HepG2 (cell line): ENCODE data around the gene APOL2. TPM values are rescaled to one million over a fixed set of nuclear protein-coding genes. Genes with fewer than 3 reads are reported as not detected.

Experiments used
- AHR ChIP-seq: IDR thresholded peaks from 2 replicates; pipeline ENCODE4 v1.6.1; 2018; ENCODE audit warnings: missing genetic modification reagents, missing compliant biosample characterization
- DPF2 ChIP-seq: sonication (generic); formaldehyde crosslinking; IDR thresholded peaks from 2 replicates; pipeline ENCODE4 v1.4.0; 2020; ENCODE audit warnings: mild to moderate bottlenecking, low read depth, missing genetic modification reagents, borderline replicate concordance
- EED ChIP-seq: sonication (generic); formaldehyde crosslinking; IDR thresholded peaks from 2 replicates; pipeline ENCODE4 v1.5.0; 2020; ENCODE audit warnings: mild to moderate bottlenecking, missing genetic modification reagents
- ELF3 ChIP-seq: IDR thresholded peaks from 2 replicates; pipeline ENCODE4 v1.6.1; 2016; ENCODE audit warnings: missing genetic modification reagents, missing compliant biosample characterization
- FOXC1 ChIP-seq: sonication (generic); formaldehyde crosslinking; IDR thresholded peaks from 2 replicates; pipeline ENCODE4 v1.8.0; 2022; ENCODE audit warnings: mild to moderate bottlenecking, missing genetic modification reagents, borderline replicate concordance
- FOXO4 ChIP-seq: sonication (generic); formaldehyde crosslinking; conservative IDR thresholded peaks from 2 replicates; pipeline ENCODE4 v1.8.1; 2023; ENCODE audit warnings: missing genetic modification reagents
- GABPB1 ChIP-seq: IDR thresholded peaks from 2 replicates; pipeline ENCODE4 v1.6.1; 2016; ENCODE audit warnings: mild to moderate bottlenecking, missing genetic modification reagents, moderate library complexity, missing compliant biosample characterization
- GLMP ChIP-seq: sonication (generic); formaldehyde crosslinking; IDR thresholded peaks from 2 replicates; pipeline ENCODE4 v1.9.0; 2021; ENCODE audit warnings: missing genetic modification reagents, mild to moderate bottlenecking, borderline replicate concordance
- HNRNPUL1 ChIP-seq: fragments of 200-400 bp; formaldehyde crosslinking; IDR thresholded peaks from 2 replicates; pipeline ENCODE4 v1.6.1; 2017; ENCODE audit warnings: low read depth, mild to moderate bottlenecking, low read length, moderate library complexity
- IKZF5 ChIP-seq: IDR thresholded peaks from 2 replicates; pipeline ENCODE4 v1.6.1; 2018; ENCODE audit warnings: missing genetic modification reagents, mild to moderate bottlenecking, missing compliant biosample characterization
- JUND ChIP-seq: sonication (generic); formaldehyde crosslinking; IDR thresholded peaks from 2 replicates; pipeline ENCODE4 v1.8.0; 2022; ENCODE audit warnings: mild to moderate bottlenecking, missing genetic modification reagents
- SALL2 ChIP-seq: sonication (generic); formaldehyde crosslinking; IDR thresholded peaks from 2 replicates; pipeline ENCODE4 v1.8.1; 2023; ENCODE audit warnings: mild to moderate bottlenecking, missing genetic modification reagents, inconsistent platforms
- TARDBP ChIP-seq: sonication (generic); formaldehyde crosslinking; IDR thresholded peaks from 2 replicates; pipeline ENCODE4 v1.8.0; 2022; ENCODE audit warnings: mild to moderate bottlenecking, missing genetic modification reagents
- TEAD3 ChIP-seq: optimal IDR thresholded peaks from 2 replicates; pipeline ENCODE3; 2016; ENCODE audit warnings: borderline replicate concordance
- TOPORS ChIP-seq: sonication (generic); formaldehyde crosslinking; IDR thresholded peaks from 2 replicates; pipeline ENCODE4 v1.8.0; 2023; ENCODE audit warnings: mild to moderate bottlenecking, missing genetic modification reagents
- ZBTB38 ChIP-seq: sonication (generic); formaldehyde crosslinking; IDR thresholded peaks from 2 replicates; pipeline ENCODE4 v1.5.1; 2020; ENCODE audit warnings: mild to moderate bottlenecking, missing genetic modification reagents
- ZNF274 ChIP-seq: sonication (generic); formaldehyde crosslinking; IDR thresholded peaks from 2 replicates; pipeline ENCODE4 v1.5.1; 2020; ENCODE audit warnings: mild to moderate bottlenecking, missing genetic modification reagents
- ZNF280D ChIP-seq: sonication (generic); formaldehyde crosslinking; IDR thresholded peaks from 2 replicates; pipeline ENCODE4 v1.5.1; 2020; ENCODE audit warnings: mild to moderate bottlenecking, missing genetic modification reagents
- ZNF350 ChIP-seq: sonication (generic); formaldehyde crosslinking; IDR thresholded peaks from 2 replicates; pipeline ENCODE4 v1.4.0; 2020; ENCODE audit warnings: mild to moderate bottlenecking, low read depth, missing genetic modification reagents, borderline replicate concordance
- ZNF510 ChIP-seq: sonication (generic); formaldehyde crosslinking; IDR thresholded peaks from 2 replicates; pipeline ENCODE4 v1.4.0; 2020; ENCODE audit warnings: low read depth, mild to moderate bottlenecking, missing genetic modification reagents
- ZNF777 ChIP-seq: sonication (generic); formaldehyde crosslinking; IDR thresholded peaks from 2 replicates; pipeline ENCODE4 v1.4.0; 2020; ENCODE audit warnings: missing genetic modification reagents
- ZSCAN25 ChIP-seq: sonication (generic); formaldehyde crosslinking; IDR thresholded peaks from 2 replicates; pipeline ENCODE4 v1.8.0; 2022; ENCODE audit warnings: mild to moderate bottlenecking, missing genetic modification reagents
- polyA plus RNA-seq, 8 experiments: library from polyadenylated mRNA; depleted of rRNA in 3 of 8; stranded (reverse) in 7 of 8; unstranded in 1 of 8; fragments of >200 nt; fragmentation: Illumina TruSeq in 4 of 8; extraction: Trizol in 4 of 8; gene quantifications; 2 replicates each; pipeline versions ENCODE4 v1.2.1 to v1.2.3, GENCODE V29; 2011 to 2016; ENCODE audit warnings: low read depth in 4 of 8, missing spikeins in 1 of 8, mixed read lengths in 1 of 8; ENCODE audit not compliant: insufficient read depth in 1 of 8
- total RNA-seq, 5 experiments: library from RNA; depleted of rRNA; stranded (reverse); fragments of >200 nt; fragmentation: Illumina TruSeq; extraction: Trizol; gene quantifications; 2 replicates each; pipeline ENCODE4 v1.2.3, GENCODE V29; 2016; ENCODE audit warnings: low read depth in 1 of 5

Gene APOL2
- total and polyA plus RNA-seq, 2 of the 13 experiments (the other 11 are each of a cell fraction or from before 2014, with no cell fraction given) = 28.7 to 51.2 TPM

GRCh38 chr22:36239401-36240171, at the start of gene APOL2 (continued):
- peak; percentile 26; the same call in 1 of the 2 replicates for TF ChIP-seq ZNF280D
- peak; percentile 55; the same call in 1 of the 2 replicates for TF ChIP-seq JUND (CRISPR knock-in tag)
- no peak for TF ChIP-seq GLMP (CRISPR knock-in tag)
- TF ChIP-seq TARDBP (CRISPR knock-in tag) = peak; percentile 89
- peak; percentile 57; the same call in 1 of the 2 replicates for TF ChIP-seq TOPORS (CRISPR knock-in tag)
- TF ChIP-seq ZNF350 (CRISPR knock-in tag) = no peak; the same call in 1 of the 2 replicates
- TF ChIP-seq HNRNPUL1 = no peak
- TF ChIP-seq GABPB1 (CRISPR knock-in tag) = peak; percentile 60
- 0 out of 2 replicates have a peak, but pooled peaks have one; percentile 48 for TF ChIP-seq IKZF5 (CRISPR knock-in tag)
- TF ChIP-seq DPF2 (CRISPR knock-in tag) = peak; percentile 56; the same call in 1 of the 2 replicates
- TF ChIP-seq ZNF274 = no peak
- TF ChIP-seq TEAD3 = peak; percentile 94
- no peak for TF ChIP-seq ZNF510 (CRISPR knock-in tag)
- 0 out of 2 replicates have a peak, but pooled peaks have one; percentile 41 for TF ChIP-seq SALL2 (CRISPR knock-in tag)
- no peak for TF ChIP-seq ZNF777 (CRISPR knock-in tag)
- TF ChIP-seq EED (CRISPR knock-in tag) = no peak
- peak; percentile 87 for TF ChIP-seq ELF3
- TF ChIP-seq AHR (CRISPR knock-in tag) = 0 out of 2 replicates have a peak, but pooled peaks have one; percentile 21
- TF ChIP-seq FOXO4 (CRISPR knock-in tag) = 0 out of 2 replicates have a peak, but pooled peaks have one; percentile 57
- no peak; the same call in 1 of the 2 replicates for TF ChIP-seq ZSCAN25 (CRISPR knock-in tag)
- peak; percentile 60; the same call in 1 of the 2 replicates for TF ChIP-seq ZBTB38 (CRISPR knock-in tag)
- TF ChIP-seq FOXC1 (CRISPR knock-in tag) = peak; percentile 49; the same call in 1 of the 2 replicates
